Fibroblast of upper back skin (primary cell): ENCODE measurements around the gene ZNF618.
"Not testable (repeated sequence)": the region's sequence is repeated elsewhere in the genome, so short reads cannot be mapped to it uniquely, and the experiment has no call there.

Experiments used
- DNase-seq: peaks from one replicate; pipeline ENCODE4 v3.0.0-alpha.2; 2013

Gene ZNF618

GRCh38 chr9:114071197-114071795 lies 195.2 kb downstream of the ZNF618 start:
- no peak for DNase-seq

GRCh38 chr9:114072184-114073140 lies 196.4 kb downstream of the ZNF618 start:
- peak; percentile 11 for DNase-seq

- no peak for DNase-seq
Observed at GRCh38 chr9:114075602-114076001, 199.5 kb downstream of the ZNF618 start.

DNA sequence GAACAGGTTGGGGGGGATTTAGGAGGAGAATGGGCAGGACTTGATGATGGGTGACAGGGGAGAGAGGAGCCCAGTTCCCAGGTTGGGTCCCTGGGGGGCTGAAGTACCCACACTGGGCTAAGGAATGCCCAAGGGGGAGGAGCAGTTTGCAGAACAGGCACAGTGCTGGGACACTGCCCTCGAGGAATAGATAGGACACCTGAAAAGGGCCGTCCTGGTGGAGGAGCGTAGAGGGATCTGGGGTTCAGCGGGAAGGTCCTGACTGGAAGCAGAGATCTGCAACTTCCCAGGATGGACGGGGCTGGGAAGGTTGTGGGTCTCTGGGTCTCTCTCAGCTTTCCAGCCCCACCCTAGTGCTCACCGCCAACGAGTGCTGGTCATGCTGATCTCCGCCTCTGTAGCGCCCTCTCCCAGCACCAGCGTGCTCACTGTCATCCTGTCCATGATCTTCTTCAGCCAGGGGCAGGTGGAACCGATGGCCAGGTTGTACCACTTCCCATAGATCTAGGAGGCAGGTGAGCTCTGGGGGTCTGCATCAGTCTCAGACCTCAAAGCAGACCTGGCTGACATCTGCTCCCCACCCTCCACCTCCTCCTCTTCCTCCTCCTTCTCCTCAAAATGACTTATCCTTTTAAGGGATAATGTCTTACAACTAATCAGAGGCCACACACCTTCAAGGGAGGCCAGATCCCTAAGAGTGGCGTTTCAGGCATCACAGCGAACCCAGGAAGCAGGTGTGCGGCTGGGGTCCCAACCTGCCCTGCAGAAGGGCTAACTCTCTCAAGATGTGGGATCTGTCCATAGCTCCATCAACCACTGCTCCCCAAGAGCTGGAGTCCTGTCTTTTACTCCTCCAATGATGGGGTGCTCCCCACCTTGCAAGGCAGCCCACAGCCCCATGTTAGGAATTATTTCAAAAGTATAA lies 200.4 kb downstream of the ZNF618 start:
- no peak for DNase-seq

DNA sequence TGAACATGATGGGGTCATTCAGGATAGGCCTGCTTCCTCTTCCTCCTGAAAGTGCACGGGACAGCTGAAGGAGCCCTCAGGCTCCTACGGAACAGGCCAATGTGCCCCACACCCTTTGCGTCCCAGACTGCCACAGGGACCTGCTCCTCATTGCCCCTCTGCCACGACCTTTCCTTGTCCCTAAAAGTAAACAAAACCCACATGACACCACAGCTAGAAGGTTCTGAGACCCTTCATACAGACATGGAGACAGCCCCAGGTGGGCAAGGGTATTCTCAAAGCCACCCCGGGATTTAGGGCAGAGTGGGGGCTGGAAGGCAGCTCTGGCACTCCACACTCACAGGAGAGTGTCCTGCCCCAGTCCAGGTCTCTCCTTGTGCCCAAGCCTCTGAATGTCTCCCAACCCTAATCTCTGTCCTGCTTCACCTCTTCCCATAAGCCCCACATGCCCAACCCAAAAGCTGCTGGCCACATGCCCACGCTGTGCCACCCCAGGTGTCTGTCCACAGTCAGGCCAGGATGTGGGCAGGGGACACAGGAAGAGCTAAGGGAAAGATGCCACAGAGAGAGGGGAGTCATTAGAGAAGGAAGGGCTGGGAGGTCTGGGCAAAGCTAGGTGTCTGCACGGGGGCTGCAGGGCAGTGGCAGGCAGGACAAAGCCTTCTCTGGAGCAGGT lies 201.2 kb downstream of the ZNF618 start:
- DNase-seq, result no peak

DNA sequence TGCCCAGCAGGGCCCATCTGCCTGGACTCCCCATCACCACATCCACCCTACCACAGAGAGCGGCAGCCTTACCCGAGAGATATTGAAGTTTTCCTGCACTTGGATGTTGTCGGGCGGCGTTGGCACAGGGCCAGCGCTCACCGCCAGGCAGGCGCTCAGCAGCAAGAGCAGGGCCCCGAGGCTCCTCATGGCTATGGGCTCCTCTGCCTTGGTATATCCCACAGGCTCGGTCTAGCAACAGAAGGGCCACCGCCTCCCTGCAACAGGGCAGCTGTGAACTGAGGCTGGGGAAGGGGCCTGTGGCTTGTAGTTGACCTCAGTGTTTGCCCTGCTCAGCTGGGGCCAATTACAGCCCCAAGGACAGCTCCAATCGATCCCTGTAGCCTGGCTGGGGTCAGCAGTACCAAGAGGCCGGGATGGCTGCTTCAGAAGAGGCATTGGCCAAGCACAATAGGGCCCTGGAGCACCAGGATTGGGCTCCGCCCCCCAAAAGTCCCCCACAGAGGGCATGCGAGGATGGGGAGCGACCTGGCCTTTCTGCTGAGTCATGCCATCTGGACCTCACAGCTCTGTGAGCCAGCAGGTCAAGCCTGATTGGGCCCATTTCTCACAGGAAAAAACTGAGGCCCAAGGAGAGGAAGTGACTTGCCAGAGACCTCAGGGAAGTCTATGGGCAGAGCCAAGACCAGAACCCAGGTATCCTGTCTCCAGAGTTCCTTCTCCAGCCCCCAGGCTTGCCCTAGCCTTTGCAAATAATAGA lies 202.1 kb downstream of the ZNF618 start, which contains the start of gene AMBP:
AMBP (minus strand) TSS at position 280 of the 760 bp plus-strand sequence; CDS start at position 189, 91 bp downstream.
- DNase-seq, result no peak

DNA sequence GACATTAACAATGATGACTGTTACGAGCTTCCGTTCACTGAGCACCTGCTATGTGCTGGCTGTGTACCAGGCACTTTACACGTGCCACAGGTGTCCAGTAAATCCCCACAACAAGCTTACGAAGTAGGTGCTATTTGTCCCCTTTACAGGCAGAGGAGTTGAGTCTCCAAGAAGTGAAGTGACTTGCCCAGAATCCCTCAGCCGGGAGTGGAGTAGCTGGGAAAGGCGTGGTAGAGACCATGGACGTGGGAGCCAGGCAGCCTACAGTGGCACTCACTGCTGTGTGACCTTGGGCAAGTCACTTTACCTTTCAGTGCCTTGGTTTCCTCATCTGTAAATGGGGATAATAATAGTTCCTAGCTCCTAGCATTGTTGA lies 202.7 kb downstream of the ZNF618 start:
- no peak for DNase-seq

DNA sequence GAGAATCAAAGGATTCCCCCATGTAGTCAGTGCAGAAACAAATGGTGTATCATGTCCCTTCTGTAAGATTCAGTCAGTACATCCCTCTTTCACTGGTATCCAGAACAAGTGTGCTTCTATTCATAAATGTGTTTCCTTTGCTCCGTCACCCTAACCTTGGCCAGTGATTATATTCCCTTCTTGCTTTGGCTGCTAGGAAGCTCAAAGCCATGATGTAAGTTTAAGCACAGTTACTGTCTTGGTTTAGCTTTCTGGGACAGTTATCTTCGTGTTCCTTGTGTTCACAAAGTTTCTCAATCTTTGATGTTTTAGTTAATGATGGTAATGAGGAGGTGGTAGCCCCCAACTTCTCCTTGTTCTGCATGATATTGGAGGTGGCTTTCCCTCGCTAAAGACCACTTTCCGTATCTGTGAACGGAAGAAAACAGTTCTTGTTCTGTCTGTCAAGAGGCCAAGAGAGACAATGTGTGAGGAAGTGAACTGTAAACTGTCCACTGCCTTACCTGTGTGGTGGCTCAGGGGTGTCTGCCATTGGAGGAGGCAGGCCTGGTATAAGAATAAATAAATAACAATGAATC lies 204.2 kb downstream of the ZNF618 start:
- DNase-seq, result no peak

DNA sequence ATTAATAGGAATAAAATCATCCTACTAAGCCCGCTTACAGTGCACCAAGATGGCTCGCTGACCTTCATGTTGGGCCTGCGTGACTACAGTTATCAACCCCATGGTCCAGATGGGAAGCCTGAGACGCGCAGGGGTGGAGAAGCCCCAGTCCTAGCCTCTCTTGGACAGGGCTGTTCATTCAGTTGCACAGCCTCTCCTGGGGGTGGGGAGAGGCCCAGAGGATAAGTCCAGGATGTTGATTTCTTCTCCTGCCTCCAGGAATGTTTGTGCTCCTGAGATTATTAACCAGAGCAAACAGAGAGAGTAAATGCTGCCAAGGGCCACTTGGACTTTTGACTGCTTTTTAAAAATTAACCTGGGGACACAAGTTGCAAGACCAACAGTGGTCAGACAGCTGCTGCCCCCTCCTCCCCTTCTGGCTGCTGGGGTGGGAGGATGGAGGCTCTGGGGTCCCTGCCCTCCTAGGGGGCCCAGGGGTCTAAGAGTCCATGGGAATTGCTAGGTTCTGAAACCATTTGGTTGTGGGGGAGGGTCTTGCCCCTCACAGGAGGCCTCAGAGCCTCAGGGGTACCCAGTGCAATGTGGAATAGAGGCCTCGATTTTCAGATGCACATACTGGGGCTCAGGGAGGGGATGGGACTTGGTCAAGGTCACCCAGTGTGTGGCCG lies 204.8 kb downstream of the ZNF618 start:
- no peak for DNase-seq

- no peak for DNase-seq
Observed at GRCh38 chr9:114081441-114082016, 205.4 kb downstream of the ZNF618 start.

GRCh38 chr9:114082017-114082762 lies 206.1 kb downstream of the ZNF618 start:
- DNase-seq, result peak; percentile 89

GRCh38 chr9:114082763-114083412 lies 206.8 kb downstream of the ZNF618 start:
- DNase-seq, result not testable (repeated sequence)

GRCh38 chr9:114083666-114084065 lies 207.6 kb downstream of the ZNF618 start:
- peak; percentile 46 for DNase-seq

DNA sequence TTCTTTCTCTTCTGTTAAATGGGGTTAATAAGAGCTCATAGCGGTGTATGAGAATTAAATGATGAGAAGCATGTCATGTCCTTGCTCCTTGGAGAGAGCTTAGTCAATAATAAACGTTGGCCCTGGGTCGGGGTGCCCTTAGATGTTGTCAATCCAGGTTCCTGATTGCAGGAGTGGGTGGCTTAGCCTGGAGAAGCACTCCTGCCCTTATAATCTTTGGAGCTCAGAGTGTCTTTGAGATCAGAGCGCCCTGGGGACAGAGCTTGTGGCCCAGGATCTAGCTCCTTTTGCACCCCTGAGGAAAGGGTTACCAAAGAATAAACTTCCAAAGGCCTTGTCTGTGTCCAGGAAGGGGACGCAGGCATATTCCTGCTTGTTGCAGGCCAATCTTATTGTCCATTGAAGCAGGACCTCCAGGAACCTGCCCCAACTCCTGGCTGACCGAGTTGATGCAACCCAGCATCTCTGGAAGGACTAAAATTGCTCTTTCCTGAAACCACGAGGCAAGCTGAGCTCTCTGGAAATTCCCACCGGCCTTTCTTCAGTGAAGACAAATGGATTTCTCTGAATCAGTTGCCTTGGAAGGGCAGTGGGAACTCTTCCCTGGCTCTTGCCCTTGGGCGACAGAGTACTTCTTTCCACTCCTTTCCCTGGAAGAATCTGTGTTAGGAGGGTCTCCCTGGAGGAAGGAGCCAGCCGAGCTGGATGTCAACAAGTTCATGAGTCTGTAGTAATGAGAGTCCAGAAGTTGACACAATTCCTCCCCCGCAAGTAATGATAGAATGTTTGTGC lies 208.4 kb downstream of the ZNF618 start:
- peak; percentile 21 for DNase-seq

- DNase-seq, result no peak
Observed at GRCh38 chr9:114085387-114085789, 209.3 kb downstream of the ZNF618 start.

GRCh38 chr9:114086009-114086408 lies 209.9 kb downstream of the ZNF618 start:
- no peak for DNase-seq

GRCh38 chr9:114086607-114087006 lies 210.5 kb downstream of the ZNF618 start:
- DNase-seq, result no peak

GRCh38 chr9:114087721-114088120 lies 211.6 kb downstream of the ZNF618 start:
- DNase-seq, result no peak
